ENCODE measurements around the gene AZI2.

The AZI2 gene

GRCh38 chr3:28348629-28349468 lies at the start of gene AZI2, which contains the start of gene ZCWPW2:
Gene AZI2, minus strand, starts transcription at chr3:28348824. Its CDS starts 8,207 bp downstream, at chr3:28340617.
Gene ZCWPW2, plus strand, starts transcription at chr3:28348721. Its CDS starts 64,348 bp downstream, at chr3:28413069.
- TF ChIP-seq ZFX (IDR thresholded peaks at IDR 0.05) (peak; percentile 74), CTCF (conservative IDR thresholded peaks at IDR 0.05) (peak; percentile 24)
- peak within 1 kb of the TSS; percentile 88 for H3K27ac ChIP-seq

- H3K27ac ChIP-seq: no peak overlapping the region
- no peak for TF ChIP-seq ZFX (IDR thresholded peaks at IDR 0.05)
- TF ChIP-seq CTCF (conservative IDR thresholded peaks at IDR 0.05): no peak
Measured at GRCh38 chr3:28388978-28389377, 40.4 kb upstream of the AZI2 start.

- TF ChIP-seq ZFX (IDR thresholded peaks at IDR 0.05): no peak
- TF ChIP-seq CTCF (conservative IDR thresholded peaks at IDR 0.05): no peak
- no peak overlapping the region for H3K27ac ChIP-seq
Measured at GRCh38 chr3:28386049-28386448, 37.4 kb upstream of the AZI2 start.

DNA sequence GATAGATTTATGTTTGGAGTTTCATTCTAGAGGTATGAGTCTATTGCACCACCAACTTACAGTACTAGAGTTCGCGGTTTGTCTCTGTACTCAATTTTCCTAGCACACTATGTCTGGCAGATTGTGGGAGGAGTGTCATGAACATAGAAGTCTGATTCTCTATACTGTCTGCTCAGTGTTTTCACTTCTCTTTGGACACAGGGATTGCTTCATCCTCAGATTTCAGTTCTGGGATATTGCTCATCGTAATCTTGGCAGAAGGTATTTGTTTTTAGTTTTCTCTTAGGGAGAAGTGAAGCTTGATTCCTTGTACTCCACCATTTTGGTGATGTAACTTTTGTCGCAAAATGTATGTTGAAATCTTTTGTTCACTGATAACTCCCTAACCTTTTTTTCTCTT lies 27.8 kb upstream of the AZI2 start:
- no peak overlapping the region for H3K27ac ChIP-seq
- TF ChIP-seq ZFX (IDR thresholded peaks at IDR 0.05) (no peak), CTCF (conservative IDR thresholded peaks at IDR 0.05) (no peak)

DNA sequence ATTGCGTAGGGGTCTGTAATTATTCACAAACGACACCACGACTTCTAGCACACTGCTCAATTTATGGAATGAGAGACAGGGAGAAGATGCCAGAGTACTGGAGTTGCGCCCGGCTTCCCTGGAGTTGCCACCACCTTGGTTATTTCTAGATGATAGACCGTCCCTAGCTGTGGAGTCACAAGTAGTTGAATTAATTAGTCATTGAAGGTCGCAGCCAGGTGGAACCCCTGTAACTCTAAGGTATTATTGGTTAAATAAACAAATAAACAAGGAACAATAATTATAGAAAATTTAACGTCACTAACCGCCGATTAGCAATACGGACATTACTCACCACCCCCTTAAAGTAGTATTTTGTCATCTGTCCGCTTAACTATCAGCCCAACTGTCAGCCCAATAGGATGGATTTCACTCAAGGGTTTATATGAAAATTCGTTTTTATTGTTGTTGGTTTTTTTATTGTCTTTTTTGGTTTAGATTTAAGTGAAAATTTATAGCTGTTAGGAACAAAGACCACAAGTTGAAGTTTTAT lies 911 bp upstream of the AZI2 start:
- H3K27ac ChIP-seq: peak overlapping the region; percentile 88
- TF ChIP-seq CTCF (conservative IDR thresholded peaks at IDR 0.05) (no peak; the same call in 1 of the 2 replicates), ZFX (IDR thresholded peaks at IDR 0.05) (no peak)

DNA sequence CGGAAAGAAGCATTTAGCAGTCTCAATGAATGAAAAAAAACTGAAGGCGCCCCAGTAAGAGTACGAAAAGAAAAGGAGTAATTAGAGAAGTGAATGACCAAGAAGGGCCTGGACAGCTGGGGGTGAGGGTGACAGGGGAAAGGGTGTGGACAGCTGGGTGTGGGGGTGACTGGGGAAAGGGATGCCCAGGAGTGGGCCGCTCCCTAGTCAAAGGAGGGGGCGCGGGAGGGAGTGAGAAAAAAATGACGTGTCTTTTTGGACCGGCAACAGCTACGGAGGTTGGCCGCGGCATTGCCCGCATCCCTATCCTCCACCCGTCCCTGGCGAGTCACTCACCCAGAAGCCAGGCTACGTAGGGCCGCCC lies 377 bp downstream of the AZI2 start:
- no peak for TF ChIP-seq CTCF (conservative IDR thresholded peaks at IDR 0.05)
- TF ChIP-seq ZFX (IDR thresholded peaks at IDR 0.05): no peak
- H3K27ac ChIP-seq: peak overlapping the region; percentile 88
